HG02759 (cell line): ENCODE measurements around the gene ZMYND8.
"Not testable (repeated sequence)": the region's sequence is repeated elsewhere in the genome, so short reads cannot be mapped to it uniquely, and the experiment has no call there.

Experiments
- ATAC-seq: cut with Tn5 transposase; IDR thresholded peaks from one replicate; pipeline ENCODE4 v1.9.1; 2021; ENCODE audit warnings: mild to moderate bottlenecking, moderate library complexity; ENCODE audit not compliant: unreplicated experiment

The ZMYND8 gene

GRCh38 chr20:47211036-47211435 is 145.5 kb downstream of the ZMYND8 start:
- no peak for ATAC-seq

- ATAC-seq: no peak
Observed at GRCh38 chr20:47210470-47210869, 146.0 kb downstream of the ZMYND8 start.

- no peak for ATAC-seq
Observed at GRCh38 chr20:47209982-47210381, 146.5 kb downstream of the ZMYND8 start.

GRCh38 chr20:47208534-47209174 is 147.8 kb downstream of the ZMYND8 start:
- no peak for ATAC-seq

- ATAC-seq: no peak
Observed at GRCh38 chr20:47206962-47207641, 149.4 kb downstream of the ZMYND8 start.

- ATAC-seq: not testable (repeated sequence)
Observed at GRCh38 chr20:47206552-47206951, 149.9 kb downstream of the ZMYND8 start.

- ATAC-seq: no peak
Observed at GRCh38 chr20:47205577-47206123, 150.8 kb downstream of the ZMYND8 start.

- ATAC-seq: not testable (repeated sequence)
Observed at GRCh38 chr20:47204850-47205122, 151.7 kb downstream of the ZMYND8 start.

GRCh38 chr20:47204008-47204849 is 152.3 kb downstream of the ZMYND8 start:
- no peak for ATAC-seq

- no peak for ATAC-seq
Observed at GRCh38 chr20:47202733-47203667, 153.5 kb downstream of the ZMYND8 start.

GRCh38 chr20:47201074-47201730 is 155.3 kb downstream of the ZMYND8 start:
- no peak for ATAC-seq

GRCh38 chr20:47198996-47199552 is 157.4 kb downstream of the ZMYND8 start:
- no peak for ATAC-seq

- ATAC-seq: no peak
Observed at GRCh38 chr20:47198254-47198671, 158.2 kb downstream of the ZMYND8 start.

- ATAC-seq: peak; percentile 54
Observed at GRCh38 chr20:47196091-47197081, 160.1 kb downstream of the ZMYND8 start.

- no peak for ATAC-seq
Observed at GRCh38 chr20:47195573-47195972, 160.9 kb downstream of the ZMYND8 start.

GRCh38 chr20:47191956-47192355 is 164.5 kb downstream of the ZMYND8 start:
- no peak for ATAC-seq

GRCh38 chr20:47191074-47191673 is 165.3 kb downstream of the ZMYND8 start:
- ATAC-seq: no peak

- ATAC-seq: no peak
Observed at GRCh38 chr20:47189060-47189459, 167.4 kb downstream of the ZMYND8 start.
